GM19023 (cell line): ENCODE results near the gene IL12RB1.
A peak's percentile ranks its signal among the peaks of the same experiment; 100 is the strongest.
"Not testable (repeated sequence)": the region's sequence is repeated elsewhere in the genome, so short reads cannot be mapped to it uniquely, and the experiment has no call there.

ENCODE experiments used
- ATAC-seq: cut with Tn5 transposase; IDR thresholded peaks from one replicate; pipeline ENCODE4 v1.9.1; 2021; ENCODE audit warnings: mild to moderate bottlenecking, moderate library complexity; ENCODE audit not compliant: unreplicated experiment

The IL12RB1 gene

GRCh38 chr19:18051887-18052286 lies 34.8 kb downstream of the IL12RB1 start:
- ATAC-seq, result no peak

- ATAC-seq, result no peak
Measured at GRCh38 chr19:18049385-18049784, 37.3 kb downstream of the IL12RB1 start.

GRCh38 chr19:18046059-18046718 lies 40.5 kb downstream of the IL12RB1 start:
- ATAC-seq, result no peak

- no peak for ATAC-seq
Measured at GRCh38 chr19:18045307-18046050, 41.3 kb downstream of the IL12RB1 start.

GRCh38 chr19:18044825-18045304 lies 41.9 kb downstream of the IL12RB1 start:
- ATAC-seq, result peak; percentile 90

- no peak for ATAC-seq
Measured at GRCh38 chr19:18043676-18044075, 43.1 kb downstream of the IL12RB1 start.

GRCh38 chr19:18041054-18041453 lies 45.7 kb downstream of the IL12RB1 start:
- no peak for ATAC-seq

- ATAC-seq, result not testable (repeated sequence)
Measured at GRCh38 chr19:18032102-18032501, 54.6 kb downstream of the IL12RB1 start.

GRCh38 chr19:18031401-18031800 lies 55.3 kb downstream of the IL12RB1 start:
- ATAC-seq, result not testable (repeated sequence)

GRCh38 chr19:18029617-18030338 lies 57.0 kb downstream of the IL12RB1 start:
- no peak for ATAC-seq

GRCh38 chr19:18027151-18027550 lies 59.6 kb downstream of the IL12RB1 start:
- no peak for ATAC-seq

- no peak for ATAC-seq
Measured at GRCh38 chr19:18023622-18024251, 63.0 kb downstream of the IL12RB1 start.

GRCh38 chr19:18021121-18021755 lies 65.5 kb downstream of the IL12RB1 start:
- ATAC-seq, result no peak

- no peak for ATAC-seq
Measured at GRCh38 chr19:18020212-18021085, 66.3 kb downstream of the IL12RB1 start.

GRCh38 chr19:18017275-18018083 lies 69.3 kb downstream of the IL12RB1 start:
- no peak for ATAC-seq

- ATAC-seq, result no peak
Measured at GRCh38 chr19:18016209-18016910, 70.4 kb downstream of the IL12RB1 start.

- ATAC-seq, result no peak
Measured at GRCh38 chr19:18014197-18014596, 72.5 kb downstream of the IL12RB1 start.
